Stimulated activated CD8-positive, alpha-beta memory T cell treated with anti-CD3 and anti-CD28 coated beads, Interleukin-12 subunit alpha, Interleukin-12 subunit beta, amount 100 ng/mL, for 24 hours (primary cell): ENCODE results near the gene SRA1.

Experiments used
- DNase-seq: peaks from one replicate; pipeline ENCODE4 v3.0.0-alpha.2; 2020; ENCODE audit errors: extremely low read depth

Gene SRA1

GRCh38 chr5:140570488-140570887 is 13.2 kb upstream of the SRA1 start:
- DNase-seq = no peak

- no peak for DNase-seq
Observed at GRCh38 chr5:140570058-140570457, 12.8 kb upstream of the SRA1 start.

GRCh38 chr5:140569197-140569596 is 11.9 kb upstream of the SRA1 start:
- no peak for DNase-seq

- DNase-seq = no peak
Observed at GRCh38 chr5:140568443-140569063, 11.3 kb upstream of the SRA1 start.

GRCh38 chr5:140567871-140568270 is 10.6 kb upstream of the SRA1 start:
- no peak for DNase-seq

GRCh38 chr5:140567136-140567818 is 10.0 kb upstream of the SRA1 start:
- DNase-seq = no peak

- no peak for DNase-seq
Observed at GRCh38 chr5:140566665-140567064, 9.4 kb upstream of the SRA1 start.

GRCh38 chr5:140565780-140566095 is 8.5 kb upstream of the SRA1 start:
- no peak for DNase-seq

GRCh38 chr5:140565024-140565779 is 7.9 kb upstream of the SRA1 start:
- no peak for DNase-seq

GRCh38 chr5:140564196-140565023 is 7.1 kb upstream of the SRA1 start, which contains the start of the genes APBB3 and SLC35A4:
TSS of gene APBB3 (minus strand) at chr5:140564598. CDS start at chr5:140564245, 353 bp downstream.
TSS of gene SLC35A4 (plus strand) at chr5:140564828. CDS start at chr5:140567170, 2,342 bp downstream.
- peak; percentile 88 for DNase-seq

- no peak for DNase-seq
Observed at GRCh38 chr5:140563596-140563995, 6.3 kb upstream of the SRA1 start.

GRCh38 chr5:140561753-140562523 is 4.7 kb upstream of the SRA1 start:
- DNase-seq = no peak

GRCh38 chr5:140560227-140560626 is 3.0 kb upstream of the SRA1 start:
- DNase-seq = no peak

- no peak for DNase-seq
Observed at GRCh38 chr5:140558542-140558941, 1.3 kb upstream of the SRA1 start.

GRCh38 chr5:140557965-140558364 is 692 bp upstream of the SRA1 start:
- no peak for DNase-seq

- no peak for DNase-seq
Observed at GRCh38 chr5:140556438-140556837, 835 bp downstream of the SRA1 start.

- no peak for DNase-seq
Observed at GRCh38 chr5:140555747-140556312, 1.4 kb downstream of the SRA1 start.

- DNase-seq = no peak
Observed at GRCh38 chr5:140554454-140554853, 2.8 kb downstream of the SRA1 start.

- no peak for DNase-seq
Observed at GRCh38 chr5:140553657-140554056, 3.6 kb downstream of the SRA1 start.

GRCh38 chr5:140551872-140552271 is 5.4 kb downstream of the SRA1 start:
- DNase-seq = no peak
